Lung microvascular endothelial cell (primary cell): ENCODE measurements around the gene FLT1. TPM values are rescaled to one million over a fixed set of nuclear protein-coding genes. Genes with fewer than 3 reads are reported as not detected.

Experiments
- DNase-seq, 2 donors: peaks; one replicate each; pipeline versions ENCODE4 v3.0.0 to v3.0.0-alpha.2; 2010; ENCODE audit warnings: low read depth in 2 of 2
- total RNA-seq: library from RNA; depleted of rRNA; stranded (reverse); fragments of >200 nt; gene quantifications from 2 replicates; pipeline ENCODE4 v1.2.1, GENCODE V29; 2014

Gene FLT1
- total RNA-seq, 1 donor from 2014 or later = 3.4 TPM

DNA sequence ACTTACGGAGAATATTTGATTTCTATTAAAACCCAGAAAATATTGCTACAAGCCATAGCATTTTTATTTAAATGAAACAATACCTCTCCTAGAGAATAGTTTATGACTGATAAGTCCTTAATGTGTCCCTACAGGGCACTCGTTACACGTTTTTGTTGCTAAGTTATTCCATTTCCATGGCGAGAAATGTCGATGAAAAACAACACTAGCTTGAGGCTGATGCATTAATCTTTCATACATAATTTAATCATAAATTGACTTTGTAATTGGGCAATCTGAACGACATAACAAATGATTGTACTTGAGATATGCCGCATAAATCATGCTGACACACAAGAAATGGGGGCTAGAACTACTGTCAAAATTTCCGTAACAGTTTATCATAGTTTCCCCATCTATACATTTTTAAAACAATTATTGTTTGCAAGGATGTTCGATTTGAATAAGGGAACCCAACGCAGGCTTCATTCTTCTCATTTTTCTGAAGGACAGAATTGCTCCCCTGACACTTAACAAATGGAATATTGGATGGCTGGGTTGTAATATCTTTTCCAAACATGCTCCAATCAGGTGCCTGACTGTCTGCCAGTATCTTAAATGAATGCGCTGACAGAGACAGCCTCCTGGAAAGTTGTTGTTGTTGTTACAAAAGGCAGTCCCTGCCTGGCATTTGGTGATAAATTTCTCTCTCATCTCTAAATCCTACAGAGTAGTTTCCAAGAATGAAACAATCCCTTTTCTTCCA lies 61.9 kb downstream of the FLT1 start:
- no peak for DNase-seq

- DNase-seq = no peak
Measured at GRCh38 chr13:28429685-28430290, 65.1 kb downstream of the FLT1 start.

- DNase-seq = no peak
Measured at GRCh38 chr13:28429096-28429495, 65.8 kb downstream of the FLT1 start.

DNA sequence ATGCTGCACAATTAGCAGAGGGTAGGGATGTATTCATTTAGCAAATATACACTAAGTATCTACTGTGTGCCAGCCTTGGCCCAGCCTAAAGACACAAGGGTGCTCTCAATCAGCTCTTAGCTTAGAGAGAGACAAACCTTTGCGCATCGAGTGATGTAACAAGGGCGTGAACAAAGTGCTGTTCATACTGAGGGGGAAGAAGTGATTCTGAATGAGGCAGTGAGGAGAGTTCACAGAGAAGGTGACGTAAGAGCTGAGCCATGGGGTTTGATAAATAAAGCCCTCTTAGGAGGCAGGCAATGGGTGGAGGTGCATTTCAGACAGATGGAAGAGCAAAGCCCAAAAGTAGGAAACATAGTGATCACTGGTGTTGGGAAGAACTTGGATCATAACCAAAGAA lies 68.5 kb downstream of the FLT1 start:
- DNase-seq = no peak

DNA sequence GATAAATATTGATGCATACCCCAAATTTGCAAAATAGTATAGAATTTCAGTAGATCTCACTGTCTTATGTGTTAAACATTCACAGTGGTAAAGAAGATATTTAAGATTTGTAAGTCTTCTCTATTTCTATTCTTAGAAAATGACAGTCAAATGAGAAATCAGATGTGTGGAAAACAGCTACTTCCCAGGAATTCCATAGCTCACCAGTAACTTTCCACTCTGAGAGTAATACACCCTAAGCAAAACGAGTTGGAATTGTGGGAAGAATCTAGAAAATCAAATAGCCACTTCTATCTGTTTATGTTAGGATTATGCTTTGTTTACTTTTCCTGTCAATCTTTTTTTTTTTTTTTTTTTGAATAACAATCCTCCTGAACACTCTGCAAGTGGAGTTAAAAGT lies 69.1 kb downstream of the FLT1 start:
- peak in 1 of 2 donors; percentile 38 for DNase-seq

- no peak for DNase-seq
Measured at GRCh38 chr13:28424541-28424940, 70.4 kb downstream of the FLT1 start.

DNA sequence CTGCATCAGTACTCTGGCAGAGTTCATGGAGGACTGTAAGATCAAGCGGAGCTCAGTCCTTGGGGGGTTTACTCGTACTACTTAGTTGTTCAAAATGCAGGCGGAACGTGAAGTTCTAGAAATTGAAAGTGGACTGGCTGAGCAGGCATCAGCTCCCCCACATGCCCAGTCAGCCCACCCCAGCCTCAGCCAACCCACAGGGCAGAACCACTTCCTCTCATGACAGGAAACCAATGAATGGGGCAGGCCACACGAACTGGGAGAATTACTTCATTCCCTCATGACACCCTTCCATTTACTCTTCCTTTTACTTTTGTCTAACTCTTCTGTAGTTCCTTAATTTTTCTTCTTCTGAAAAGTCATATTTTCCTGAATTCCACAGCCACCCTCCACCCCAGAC lies 71.9 kb downstream of the FLT1 start:
- peak in 1 of 2 donors; percentile 18 for DNase-seq

DNA sequence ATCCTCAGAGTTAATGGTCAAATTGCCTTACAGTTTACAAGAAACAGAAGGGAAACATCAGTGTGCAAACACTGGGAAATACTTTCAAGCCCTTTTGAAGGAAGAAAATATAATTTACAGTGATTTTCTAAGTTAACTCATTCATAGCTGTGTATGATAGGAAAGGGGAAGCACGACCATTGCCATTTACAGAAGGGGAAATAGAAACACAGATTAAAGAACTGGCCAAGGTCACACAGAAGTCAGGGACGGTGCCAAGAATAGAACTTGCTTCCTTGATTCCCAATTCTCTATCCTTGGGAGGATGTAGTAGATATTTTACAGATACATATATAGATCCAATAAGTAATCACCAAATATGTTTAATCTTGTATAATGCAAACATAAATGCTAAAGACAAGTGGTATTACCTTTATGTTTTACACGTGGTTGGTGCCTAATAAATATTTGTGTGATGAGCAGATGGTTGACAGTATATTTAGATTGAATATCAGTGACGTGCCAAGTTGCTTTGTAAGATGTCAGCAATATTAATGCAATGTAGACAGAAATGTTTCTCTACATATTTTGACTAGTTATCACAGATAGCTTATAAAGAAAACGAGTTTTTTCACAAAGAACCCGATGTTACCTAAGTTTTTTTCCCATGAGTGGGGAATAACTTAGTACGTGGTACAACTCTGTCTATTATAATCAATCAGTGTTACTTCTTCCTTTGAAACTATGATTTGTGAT lies 73.1 kb downstream of the FLT1 start:
- no peak for DNase-seq

- DNase-seq = no peak
Measured at GRCh38 chr13:28420704-28421103, 74.2 kb downstream of the FLT1 start.

GRCh38 chr13:28415994-28416421 lies 78.9 kb downstream of the FLT1 start:
- DNase-seq = no peak

DNA sequence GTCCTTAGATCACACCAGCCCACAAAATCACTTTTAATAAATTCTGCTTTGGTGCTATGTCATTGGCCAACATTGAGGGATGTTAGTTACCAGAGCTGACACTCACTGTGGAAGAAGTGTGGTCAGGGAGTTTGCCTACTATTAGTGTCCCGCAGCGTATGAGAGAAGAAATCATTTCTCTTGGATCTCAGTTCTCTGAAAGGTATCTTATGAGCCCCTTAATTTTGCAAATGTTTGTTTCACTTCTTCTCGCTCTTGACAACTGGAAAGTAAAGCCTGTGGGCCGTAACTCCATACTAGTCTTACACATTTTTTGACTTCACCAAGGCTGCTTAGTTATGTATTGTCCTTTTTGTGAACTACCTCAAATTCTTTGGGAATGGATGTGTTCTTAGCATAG lies 80.9 kb downstream of the FLT1 start:
- DNase-seq = no peak

GRCh38 chr13:28412981-28413380 lies 81.9 kb downstream of the FLT1 start:
- peak in 1 of 2 donors; percentile 77 for DNase-seq

DNA sequence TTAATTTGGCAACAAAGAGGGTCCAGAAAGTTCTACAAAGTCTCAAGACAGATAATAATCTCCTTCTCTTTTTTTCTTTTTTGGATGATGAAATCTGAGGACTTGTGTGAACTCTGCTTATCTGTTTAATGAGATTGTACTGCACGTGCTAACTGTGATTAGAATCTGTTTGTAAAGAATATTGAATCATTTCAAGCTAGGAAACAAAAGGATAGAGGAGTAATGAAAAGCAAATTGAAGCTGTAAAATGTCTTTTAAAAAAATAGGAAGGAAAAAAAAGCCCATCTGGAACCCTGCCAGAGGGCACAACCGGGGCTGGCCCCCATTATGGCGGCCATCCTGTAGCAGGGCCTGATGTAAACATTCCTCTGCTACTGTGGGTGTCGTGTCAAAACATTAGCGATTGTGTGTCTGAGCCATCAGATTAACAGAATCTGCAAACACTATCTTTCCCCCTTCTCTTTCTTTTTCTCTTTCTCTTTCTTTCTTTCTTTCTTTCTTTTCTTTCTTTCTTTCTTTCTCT lies 83.0 kb downstream of the FLT1 start:
- DNase-seq = peak; percentile 91 to 95

DNA sequence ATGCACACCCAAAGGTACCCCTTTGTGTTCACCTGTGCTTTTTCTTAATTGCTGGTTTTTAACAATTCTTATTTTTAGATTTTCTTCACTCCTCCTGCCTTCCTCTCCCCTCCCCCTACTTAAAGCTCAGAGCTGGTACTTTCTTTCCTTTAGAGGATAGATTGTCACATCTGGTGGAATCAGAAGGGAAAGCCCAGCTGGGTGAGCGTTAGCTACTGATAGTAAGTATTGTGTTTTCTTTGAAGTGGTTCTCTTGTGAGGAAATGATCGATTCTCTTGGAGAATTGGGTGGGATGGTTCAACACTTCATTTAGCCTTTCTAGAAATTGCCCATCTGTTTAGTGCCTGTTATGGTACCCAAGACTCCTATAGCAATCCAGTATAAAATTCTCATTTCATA lies 84.8 kb downstream of the FLT1 start:
- DNase-seq = no peak

DNA sequence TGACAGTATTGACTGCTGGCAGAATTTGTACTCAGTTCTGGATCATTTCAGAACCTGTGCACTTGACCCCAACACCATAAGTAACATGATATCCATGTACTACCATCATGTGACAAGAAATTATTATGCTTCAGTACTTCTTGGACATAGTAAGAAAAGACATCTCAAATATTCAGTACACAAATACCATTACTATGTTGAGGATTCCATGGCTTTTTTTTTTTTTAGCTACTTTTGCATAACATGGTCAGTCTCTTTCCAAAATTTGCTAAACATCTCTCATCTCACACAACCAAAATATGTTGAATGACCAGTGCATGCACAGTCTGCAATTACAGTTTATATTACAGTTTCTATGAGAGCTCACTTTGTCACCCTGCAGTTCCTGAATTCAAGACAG lies 85.3 kb downstream of the FLT1 start:
- DNase-seq = no peak

DNA sequence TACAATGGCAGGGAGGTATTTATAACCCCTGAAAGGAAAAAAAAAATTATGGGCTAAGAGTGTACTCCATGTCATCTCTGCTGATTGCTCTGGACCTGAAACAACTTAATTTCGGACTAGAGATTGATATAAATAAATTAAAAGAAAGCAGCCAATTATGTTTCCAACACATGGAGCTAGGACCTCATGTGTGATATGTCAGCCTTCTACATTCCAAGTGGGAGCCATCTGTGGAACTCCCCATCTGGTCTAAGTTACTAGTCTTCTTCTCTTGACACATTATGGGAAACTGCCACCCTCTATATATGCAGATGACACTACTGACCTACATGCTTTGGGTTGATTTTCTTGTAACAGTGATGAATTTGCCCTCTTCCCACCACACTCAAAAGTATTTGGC lies 86.1 kb downstream of the FLT1 start:
- no peak for DNase-seq

- peak; percentile 97 to 99 for DNase-seq
Measured at GRCh38 chr13:28408235-28408848, 86.6 kb downstream of the FLT1 start.

GRCh38 chr13:28406733-28407266 lies 88.1 kb downstream of the FLT1 start:
- no peak for DNase-seq

DNA sequence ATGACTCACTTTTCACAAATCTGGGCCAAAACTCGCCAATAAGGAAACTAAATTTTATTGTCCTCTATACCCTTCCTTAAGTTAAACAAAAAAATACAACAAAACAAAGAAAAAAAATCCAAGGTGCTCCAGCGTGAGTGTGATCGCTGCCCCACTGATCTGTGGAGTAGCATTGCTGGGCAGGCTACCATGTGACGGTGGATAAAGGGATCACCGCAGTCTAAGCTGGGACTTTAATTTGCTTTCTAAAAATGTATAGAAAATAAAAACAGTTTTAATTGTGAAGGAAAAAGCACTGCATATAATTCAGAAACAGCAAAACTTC lies 92.9 kb downstream of the FLT1 start:
- DNase-seq = no peak

DNA sequence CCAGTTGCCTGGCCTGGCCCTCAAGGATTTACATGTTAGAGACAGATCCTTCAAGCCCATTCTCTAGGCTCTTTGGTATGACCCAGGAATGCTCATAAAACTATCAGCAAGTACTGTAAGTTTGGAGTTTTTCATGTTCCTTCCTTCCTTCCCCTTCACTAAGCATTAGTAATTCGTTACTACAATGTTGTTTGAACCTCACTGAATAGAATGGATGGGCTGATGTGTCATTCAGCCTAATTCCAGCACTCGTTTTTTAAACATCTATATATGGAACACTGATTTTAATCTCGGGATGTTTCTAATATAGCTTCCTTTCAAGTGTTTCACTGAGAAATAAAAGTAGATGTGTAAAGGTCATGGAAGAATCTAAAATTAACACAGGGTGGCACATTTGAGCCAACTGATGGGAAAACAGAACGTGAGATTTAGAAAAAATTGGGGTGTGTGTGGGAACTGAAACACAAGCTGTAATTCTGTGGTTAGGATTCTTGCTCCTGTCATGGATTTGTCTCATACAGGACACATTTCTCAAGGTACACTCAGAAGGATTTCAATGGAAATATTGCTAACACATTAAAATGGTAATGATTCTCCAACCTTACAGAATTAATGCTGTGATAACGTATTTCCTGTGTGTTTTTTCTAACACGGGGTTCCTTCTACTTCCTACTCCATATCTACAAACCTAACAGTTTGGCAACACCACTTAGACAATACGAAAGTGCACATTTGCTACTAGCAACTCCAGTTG lies 93.4 kb downstream of the FLT1 start:
- DNase-seq = peak; percentile 80 to 95

GRCh38 chr13:28396053-28396452 lies 98.9 kb downstream of the FLT1 start:
- peak; percentile 36 to 51 for DNase-seq
